ENCODE results near the gene PHLDB2. TPM values are rescaled to one million over a fixed set of nuclear protein-coding genes. Genes with fewer than 3 reads are reported as not detected.

Gene PHLDB2
- polyA plus RNA-seq (2011; rRNA removed) (15.9 and 16.9 TPM in 2 replicates), polyA minus RNA-seq (2011; rRNA and poly(A)+ RNA removed) (37.7 and 39.9 TPM in 2 replicates)

DNA sequence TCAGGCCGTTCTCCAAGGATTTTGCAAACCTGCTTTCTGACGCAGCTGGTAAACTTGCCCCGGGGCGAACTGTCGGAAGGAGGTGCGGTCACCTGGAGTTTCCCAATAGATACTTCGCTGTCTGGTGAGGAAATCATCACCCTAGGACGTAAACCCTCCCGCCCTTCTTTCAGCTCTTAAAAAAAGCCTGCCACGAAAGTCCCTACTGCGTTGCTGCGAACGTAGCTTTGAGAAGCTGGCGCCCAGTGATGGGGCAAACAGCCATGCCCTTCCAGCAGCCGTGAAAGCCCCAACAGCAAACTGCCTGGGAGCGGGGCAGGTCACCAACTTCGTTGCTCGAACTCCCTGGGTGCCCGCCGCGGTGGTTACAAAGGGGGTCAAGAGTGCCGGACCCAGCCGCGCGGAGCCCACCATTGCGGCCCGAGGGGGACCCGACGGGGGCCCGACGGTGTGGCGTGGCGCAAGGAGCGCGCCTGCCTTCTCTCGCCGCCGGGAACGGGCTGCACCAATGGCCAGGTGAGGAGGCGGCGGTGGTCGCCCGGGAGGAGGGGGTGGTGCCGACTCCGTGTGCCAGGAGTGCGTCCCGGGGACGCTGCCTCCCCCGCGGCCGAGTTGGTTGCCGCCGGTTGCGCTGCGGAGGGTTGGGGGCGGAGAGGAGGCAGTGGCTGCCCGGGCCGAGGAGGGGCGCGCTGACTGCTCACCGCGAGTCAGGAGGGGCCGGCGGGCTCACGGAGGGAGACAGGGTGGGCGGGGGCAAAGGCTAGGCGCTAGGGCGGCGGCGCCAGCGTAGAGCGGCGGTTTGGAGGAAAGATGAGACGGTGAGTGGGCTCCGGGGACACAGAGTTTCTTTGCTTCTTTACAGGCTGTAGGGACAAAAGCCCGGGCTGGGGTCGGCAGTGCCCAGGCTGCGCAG, at the start of gene PHLDB2:
Gene PHLDB2 (plus strand): TSS at position 205 of the 913 bp plus-strand sequence. CDS start 24,813 bp downstream, outside the sequence.
- DNase-seq (ENCODE audit: low read depth, low spot score) = no peak
- TF ChIP-seq, protein P1, sequence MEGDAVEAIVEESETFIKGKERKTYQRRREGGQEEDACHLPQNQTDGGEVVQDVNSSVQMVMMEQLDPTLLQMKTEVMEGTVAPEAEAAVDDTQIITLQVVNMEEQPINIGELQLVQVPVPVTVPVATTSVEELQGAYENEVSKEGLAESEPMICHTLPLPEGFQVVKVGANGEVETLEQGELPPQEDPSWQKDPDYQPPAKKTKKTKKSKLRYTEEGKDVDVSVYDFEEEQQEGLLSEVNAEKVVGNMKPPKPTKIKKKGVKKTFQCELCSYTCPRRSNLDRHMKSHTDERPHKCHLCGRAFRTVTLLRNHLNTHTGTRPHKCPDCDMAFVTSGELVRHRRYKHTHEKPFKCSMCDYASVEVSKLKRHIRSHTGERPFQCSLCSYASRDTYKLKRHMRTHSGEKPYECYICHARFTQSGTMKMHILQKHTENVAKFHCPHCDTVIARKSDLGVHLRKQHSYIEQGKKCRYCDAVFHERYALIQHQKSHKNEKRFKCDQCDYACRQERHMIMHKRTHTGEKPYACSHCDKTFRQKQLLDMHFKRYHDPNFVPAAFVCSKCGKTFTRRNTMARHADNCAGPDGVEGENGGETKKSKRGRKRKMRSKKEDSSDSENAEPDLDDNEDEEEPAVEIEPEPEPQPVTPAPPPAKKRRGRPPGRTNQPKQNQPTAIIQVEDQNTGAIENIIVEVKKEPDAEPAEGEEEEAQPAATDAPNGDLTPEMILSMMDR (IDR thresholded peaks at IDR 0.05; ENCODE audit: low read depth, low read length) = no peak
- no peaks in the 10 kb centered on the region for H3K9me3 ChIP-seq (ENCODE audit: control insufficient read depth, insufficient read depth, low read length)
- no peaks in the 10 kb centered on the region for H3K27me3 ChIP-seq (ENCODE audit: control insufficient read depth, insufficient read depth, low read length)
- H3K4me3 ChIP-seq (ENCODE audit: low read depth, low read length) = peak within 1 kb of the TSS; percentile 78
- peak within 1 kb of the TSS; percentile 95 for H3K27ac ChIP-seq (ENCODE audit: low read depth, low read length)
- CTCF ChIA-PET = interaction anchor here (0.6 to 8.1 kb wide), 19 partner anchors 9 to 163 kb away, joined by 3 to 167 read pairs (median 5); partner anchors contain the start of gene ABHD10
- POLR2A ChIA-PET = interaction anchor here (0.5 to 1.6 kb wide), 9 partner anchors 12 to 142 kb away, joined by 3 to 14 read pairs (median 4); partner anchors contain the start of gene ABHD10

DNA sequence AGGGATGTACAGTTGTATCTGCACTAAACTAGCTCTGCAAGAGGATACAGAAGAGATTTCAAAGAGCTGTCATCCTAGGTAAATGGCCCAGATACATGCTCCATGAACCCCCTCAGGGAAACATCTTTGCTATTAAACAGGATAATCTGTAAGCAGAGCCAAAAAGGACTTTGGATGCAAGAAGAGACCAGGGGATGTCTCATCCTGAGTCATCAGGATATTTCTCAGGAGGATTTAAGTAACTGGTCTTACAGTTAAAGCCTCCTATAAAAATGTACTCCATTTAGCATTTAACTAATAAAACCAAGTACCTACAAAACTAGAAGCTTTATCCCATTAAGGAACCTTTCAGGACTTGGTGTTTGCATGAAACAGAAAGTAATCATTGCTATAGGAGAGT, 48.2 kb upstream of the PHLDB2 start:
- Histone ChIP-seq H3K9me3 (ENCODE audit: control insufficient read depth, insufficient read depth, low read length) (no peaks in the 10 kb centered on the region; the same call in 1 of the 2 replicates), H3K4me3 (ENCODE audit: low read depth, low read length) (no peak overlapping the region), H3K27me3 (ENCODE audit: control insufficient read depth, insufficient read depth, low read length) (no peaks in the 10 kb centered on the region), H3K27ac (ENCODE audit: low read depth, low read length) (no peak overlapping the region)
- ChIA-PET CTCF (interaction anchor here (1.2 to 2.6 kb wide), 3 partner anchors 54 to 233 kb away, joined by 3 to 8 read pairs (median 4); no protein-coding TSS in a partner anchor), POLR2A (no interaction called here)
- TF ChIP-seq, protein P1 (IDR thresholded peaks at IDR 0.05; ENCODE audit: low read depth, low read length) = no peak
- peak; percentile 54 for DNase-seq (ENCODE audit: low read depth, low spot score)

DNA sequence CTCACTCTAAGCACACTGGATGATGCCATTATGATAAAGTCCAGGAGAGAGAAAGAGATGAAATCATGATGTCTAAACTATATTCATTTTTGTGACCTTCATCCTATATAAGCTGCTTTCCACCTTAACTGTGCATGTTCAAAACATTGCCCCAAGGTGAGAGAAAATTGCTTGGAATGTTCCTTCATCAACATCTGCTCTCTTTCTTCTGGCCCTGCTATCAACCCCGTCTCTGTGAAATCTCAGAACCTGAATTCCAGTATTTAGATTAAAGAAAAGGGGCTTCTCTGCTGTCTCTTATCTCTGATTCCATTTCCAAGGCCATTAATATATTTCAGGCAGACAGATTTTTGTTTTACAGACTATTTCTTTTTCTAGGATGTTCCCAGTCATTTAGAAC, 47.3 kb upstream of the PHLDB2 start:
- no peak for DNase-seq (ENCODE audit: low read depth, low spot score)
- ChIA-PET POLR2A (no interaction called here), CTCF (interaction anchor here (1.2 to 2.6 kb wide), 2 partner anchors 53 to 96 kb away, joined by 4 to 8 read pairs; no protein-coding TSS in a partner anchor)
- TF ChIP-seq, protein P1 (IDR thresholded peaks at IDR 0.05; ENCODE audit: low read depth, low read length) = no peak
- no peak overlapping the region for H3K4me3 ChIP-seq (ENCODE audit: low read depth, low read length)
- no peaks in the 10 kb centered on the region for H3K27me3 ChIP-seq (ENCODE audit: control insufficient read depth, insufficient read depth, low read length)
- H3K27ac ChIP-seq (ENCODE audit: low read depth, low read length) = no peak overlapping the region
- H3K9me3 ChIP-seq (ENCODE audit: control insufficient read depth, insufficient read depth, low read length) = no peaks in the 10 kb centered on the region; the same call in 1 of the 2 replicates

DNA sequence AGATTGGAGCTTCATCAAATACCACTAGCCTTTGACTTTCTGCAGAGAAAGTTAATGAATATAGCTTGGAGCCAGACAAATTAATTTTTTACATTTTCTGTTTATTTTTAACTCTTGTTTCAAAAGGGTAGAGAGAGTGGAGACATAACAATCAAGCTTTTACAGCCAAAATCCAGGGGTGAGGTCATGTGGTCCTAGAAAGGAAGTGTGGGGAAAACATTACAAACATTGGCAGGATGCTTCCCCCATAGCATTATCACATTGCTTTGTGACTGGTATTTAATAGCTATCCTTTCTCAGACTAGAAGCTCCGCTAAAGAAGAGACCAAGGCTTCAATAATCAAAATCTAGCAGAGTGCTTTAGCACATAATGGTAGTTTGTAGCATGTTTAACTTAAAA, 46.4 kb upstream of the PHLDB2 start:
- no peak overlapping the region for H3K27ac ChIP-seq (ENCODE audit: low read depth, low read length)

More for the DNA sequence above, 46.4 kb upstream of the PHLDB2 start:
- Histone ChIP-seq H3K27me3 (ENCODE audit: control insufficient read depth, insufficient read depth, low read length) (no peaks in the 10 kb centered on the region), H3K9me3 (ENCODE audit: control insufficient read depth, insufficient read depth, low read length) (no peaks in the 10 kb centered on the region; the same call in 1 of the 2 replicates), H3K4me3 (ENCODE audit: low read depth, low read length) (no peak overlapping the region)
- POLR2A ChIA-PET = no interaction called here
- TF ChIP-seq, protein P1 (IDR thresholded peaks at IDR 0.05; ENCODE audit: low read depth, low read length) = no peak
- DNase-seq (ENCODE audit: low read depth, low spot score) = no peak
- CTCF ChIA-PET = interaction anchor here (1.1 to 2.6 kb wide), 2 partner anchors 29 to 96 kb away, joined by 3 to 8 read pairs; no protein-coding TSS in a partner anchor
